Activated T-cell treated with anti-CD3 and anti-CD28 coated beads, Interleukin-2, amount 50 U/mL, for 4 hours (primary cell): ENCODE data around the gene CPNE7. TPM values are rescaled to one million over a fixed set of nuclear protein-coding genes. Genes with fewer than 3 reads are reported as not detected.
"Not testable (repeated sequence)": the region's sequence is repeated elsewhere in the genome, so short reads cannot be mapped to it uniquely, and the experiment has no call there.

Source experiments
- ATAC-seq, 2 donors: fragments of 200-7000 bp; cut with Tn5 transposase; one replicate each; pipeline ENCODE4 v1.10.0; 2021
- DNase-seq: peaks from one replicate; pipeline ENCODE4 v3.0.0-alpha.2; 2020
- H3K27me3 Mint-ChIP-seq: one replicate; pipeline ENCODE4 v1.8.0; 2021; ENCODE audit warnings: low read depth, mixed read lengths
- H3K36me3 Mint-ChIP-seq: one replicate; pipeline ENCODE4 v1.8.0; 2022; ENCODE audit warnings: mixed read lengths; ENCODE audit not compliant: insufficient read depth
- H3K4me1 Mint-ChIP-seq: one replicate; pipeline ENCODE4 v1.8.0; 2021; ENCODE audit warnings: low read depth, mixed read lengths
- H3K4me3 Mint-ChIP-seq: one replicate; pipeline ENCODE4 v1.8.0; 2021; ENCODE audit warnings: mild to moderate bottlenecking, moderate library complexity, mixed read lengths
- H3K9me3 Mint-ChIP-seq: one replicate; pipeline ENCODE4 v1.8.0; 2021; ENCODE audit warnings: mixed read lengths
- total RNA-seq, 3 donors: library from RNA; stranded (reverse); gene quantifications; one replicate each; pipeline ENCODE4 v1.2.1, GENCODE V29; 2021

The CPNE7 gene
- total RNA-seq, 3 donors from 2014 or later = 18.0 to 19.5 (median 19.1) TPM

GRCh38 chr16:89619840-89620239, 44.3 kb downstream of the CPNE7 start:
- no peak overlapping the region for H3K4me3 Mint-ChIP-seq
- H3K4me1 Mint-ChIP-seq = peaks cover 13% of the 10 kb centered on the region
- peaks cover 13% of the 10 kb centered on the region for H3K27me3 Mint-ChIP-seq
- H3K36me3 Mint-ChIP-seq = no peaks in the 10 kb centered on the region
- ATAC-seq (no peak), DNase-seq (no peak)
- H3K9me3 Mint-ChIP-seq = no peaks in the 10 kb centered on the region

- no peak for DNase-seq
- Mint-ChIP-seq H3K4me1 (peaks cover 13% of the 10 kb centered on the region), H3K4me3 (no peak overlapping the region), H3K27me3 (peaks cover 15% of the 10 kb centered on the region), H3K9me3 (no peaks in the 10 kb centered on the region), H3K36me3 (no peaks in the 10 kb centered on the region)
- no peak for ATAC-seq
Observed at GRCh38 chr16:89620406-89620841, 44.9 kb downstream of the CPNE7 start.

- ATAC-seq = no peak
- Mint-ChIP-seq H3K4me1 (peaks cover 11% of the 10 kb centered on the region), H3K27me3 (peaks cover 16% of the 10 kb centered on the region), H3K9me3 (no peaks in the 10 kb centered on the region), H3K4me3 (no peak overlapping the region), H3K36me3 (no peaks in the 10 kb centered on the region)
- no peak for DNase-seq
Observed at GRCh38 chr16:89621136-89621697, 45.7 kb downstream of the CPNE7 start.

GRCh38 chr16:89621698-89622409, 46.3 kb downstream of the CPNE7 start:
- no peak for DNase-seq
- H3K36me3 Mint-ChIP-seq = no peaks in the 10 kb centered on the region
- peaks cover 16% of the 10 kb centered on the region for H3K27me3 Mint-ChIP-seq
- H3K4me1 Mint-ChIP-seq = peaks cover 5% of the 10 kb centered on the region
- H3K4me3 Mint-ChIP-seq = no peak overlapping the region
- ATAC-seq = no peak
- H3K9me3 Mint-ChIP-seq = no peaks in the 10 kb centered on the region

GRCh38 chr16:89623511-89624261, 48.1 kb downstream of the CPNE7 start:
- H3K27me3 Mint-ChIP-seq = peaks cover 16% of the 10 kb centered on the region
- no peak for ATAC-seq
- H3K9me3 Mint-ChIP-seq = no peaks in the 10 kb centered on the region
- H3K4me1 Mint-ChIP-seq = no peaks in the 10 kb centered on the region
- no peaks in the 10 kb centered on the region for H3K36me3 Mint-ChIP-seq
- H3K4me3 Mint-ChIP-seq = no peak overlapping the region
- DNase-seq = no peak

- DNase-seq (no peak), ATAC-seq (no peak)
- H3K36me3 Mint-ChIP-seq = no peaks in the 10 kb centered on the region
- H3K4me1 Mint-ChIP-seq = no peaks in the 10 kb centered on the region
- H3K4me3 Mint-ChIP-seq = no peak overlapping the region
- no peaks in the 10 kb centered on the region for H3K9me3 Mint-ChIP-seq
- peaks cover 16% of the 10 kb centered on the region for H3K27me3 Mint-ChIP-seq
Observed at GRCh38 chr16:89624777-89625761, 49.5 kb downstream of the CPNE7 start.

GRCh38 chr16:89629827-89630610, 54.5 kb downstream of the CPNE7 start:
- Mint-ChIP-seq H3K4me1 (no peaks in the 10 kb centered on the region), H3K36me3 (no peaks in the 10 kb centered on the region), H3K27me3 (peaks cover 3% of the 10 kb centered on the region), H3K9me3 (no peaks in the 10 kb centered on the region), H3K4me3 (no peak overlapping the region)
- DNase-seq (no peak), ATAC-seq (no peak)

- H3K36me3 Mint-ChIP-seq = no peaks in the 10 kb centered on the region
- ATAC-seq = no peak
- H3K9me3 Mint-ChIP-seq = no peaks in the 10 kb centered on the region
- H3K4me3 Mint-ChIP-seq = no peak overlapping the region
- H3K27me3 Mint-ChIP-seq = no peaks in the 10 kb centered on the region
- H3K4me1 Mint-ChIP-seq = no peaks in the 10 kb centered on the region
- DNase-seq = no peak
Observed at GRCh38 chr16:89633064-89633631, 57.6 kb downstream of the CPNE7 start.

- not testable (repeated sequence) for H3K27me3 Mint-ChIP-seq, H3K4me3 Mint-ChIP-seq
Observed at GRCh38 chr16:89634463-89635385, 59.2 kb downstream of the CPNE7 start.

GRCh38 chr16:89636663-89637062, 61.1 kb downstream of the CPNE7 start:
- no peaks in the 10 kb centered on the region for H3K36me3 Mint-ChIP-seq
- H3K9me3 Mint-ChIP-seq = no peaks in the 10 kb centered on the region
- peaks cover 12% of the 10 kb centered on the region for H3K4me1 Mint-ChIP-seq
- no peak overlapping the region for H3K4me3 Mint-ChIP-seq
- no peak for DNase-seq
- H3K27me3 Mint-ChIP-seq = no peaks in the 10 kb centered on the region
- no peak for ATAC-seq

More at GRCh38 chr16:89634463-89635385, 59.2 kb downstream of the CPNE7 start:
- H3K4me1 Mint-ChIP-seq, H3K36me3 Mint-ChIP-seq, H3K9me3 Mint-ChIP-seq, ATAC-seq, DNase-seq: not testable (repeated sequence)

- DNase-seq = no peak
- H3K9me3 Mint-ChIP-seq = no peaks in the 10 kb centered on the region
- peaks cover 12% of the 10 kb centered on the region for H3K4me1 Mint-ChIP-seq
- no peaks in the 10 kb centered on the region for H3K27me3 Mint-ChIP-seq
- no peaks in the 10 kb centered on the region for H3K36me3 Mint-ChIP-seq
- no peak overlapping the region for H3K4me3 Mint-ChIP-seq
- ATAC-seq = no peak
Observed at GRCh38 chr16:89637379-89637778, 61.8 kb downstream of the CPNE7 start.

GRCh38 chr16:89638455-89638854, 62.9 kb downstream of the CPNE7 start:
- DNase-seq = no peak
- H3K4me1 Mint-ChIP-seq = peaks cover 12% of the 10 kb centered on the region
- H3K27me3 Mint-ChIP-seq = no peaks in the 10 kb centered on the region
- no peak overlapping the region for H3K4me3 Mint-ChIP-seq
- no peaks in the 10 kb centered on the region for H3K36me3 Mint-ChIP-seq
- no peaks in the 10 kb centered on the region for H3K9me3 Mint-ChIP-seq
- no peak for ATAC-seq
